ENCODE results near the gene NDRG3. TPM values are rescaled to one million over a fixed set of nuclear protein-coding genes. Genes with fewer than 3 reads are reported as not detected.
A peak's percentile ranks its signal among the peaks of the same experiment; 100 is the strongest.

NDRG3 gene
- total and polyA plus RNA-seq, 9 donors = 16.7 to 66.0 (median 24.1) TPM

- WGBS, 3 donors = 89% methylated on average over 6 of the region's 6 CpGs
- H3K4me3 ChIP-seq = no peak overlapping the region
- H3K9me3 ChIP-seq = no peaks in the 10 kb centered on the region
- DNase-seq = no peak
- no peaks in the 10 kb centered on the region for H3K4me1 ChIP-seq (ENCODE audit: insufficient read depth)
- intact Hi-C loops (cut with DNase I) = no loop called here
- H3K27ac ChIP-seq = no peak overlapping the region
- no peaks in the 10 kb centered on the region for H3K27me3 ChIP-seq
- H3K36me3 ChIP-seq = no peaks in the 10 kb centered on the region
- TF ChIP-seq CTCF (IDR thresholded peaks at IDR 0.05) = no peak
- no peak for TF ChIP-seq EP300 (IDR thresholded peaks at IDR 0.05)
- TF ChIP-seq POLR2A (IDR thresholded peaks at IDR 0.05) = no peak
These were observed 14.8 kb upstream of the NDRG3 start for GRCh38 chr20:36760647-36761046.

GRCh38 chr20:36758276-36758675 is 12.4 kb upstream of the NDRG3 start:
- intact Hi-C loops (cut with DNase I) = loop anchor here in 1 of 4 donors (10.0 kb wide), 2 partner anchors 143 to 553 kb away; no protein-coding TSS in a partner anchor
- Histone ChIP-seq H3K27me3 (no peaks in the 10 kb centered on the region), H3K36me3 (no peaks in the 10 kb centered on the region), H3K4me1 (ENCODE audit: insufficient read depth) (no peaks in the 10 kb centered on the region), H3K9me3 (no peaks in the 10 kb centered on the region), H3K4me3 (no peak overlapping the region), H3K27ac (no peak overlapping the region)
- TF ChIP-seq EP300 (IDR thresholded peaks at IDR 0.05) (no peak), CTCF (IDR thresholded peaks at IDR 0.05) (no peak), POLR2A (IDR thresholded peaks at IDR 0.05) (no peak)
- DNase-seq = no peak
- 93 to 95% (median 93%) methylated on average over 1 of the region's 1 CpG for WGBS, 3 donors

- intact Hi-C loops (cut with DNase I) = loop anchor here in 1 of 4 donors (10.0 kb wide), 2 partner anchors 142 to 552 kb away; no protein-coding TSS in a partner anchor
- no peak for DNase-seq
- no peak overlapping the region for H3K27ac ChIP-seq
- H3K4me1 ChIP-seq (ENCODE audit: insufficient read depth) = no peaks in the 10 kb centered on the region
- H3K36me3 ChIP-seq = no peaks in the 10 kb centered on the region
- no peaks in the 10 kb centered on the region for H3K27me3 ChIP-seq
- no peaks in the 10 kb centered on the region for H3K9me3 ChIP-seq
- TF ChIP-seq CTCF (IDR thresholded peaks at IDR 0.05) (no peak), POLR2A (IDR thresholded peaks at IDR 0.05) (no peak), EP300 (IDR thresholded peaks at IDR 0.05) (no peak)
- H3K4me3 ChIP-seq = no peak overlapping the region
These were observed 10.6 kb upstream of the NDRG3 start for GRCh38 chr20:36756496-36756895.

GRCh38 chr20:36754656-36755222 is 8.8 kb upstream of the NDRG3 start:
- Histone ChIP-seq H3K9me3 (no peaks in the 10 kb centered on the region), H3K27me3 (no peaks in the 10 kb centered on the region), H3K27ac (no peak overlapping the region), H3K4me3 (no peak overlapping the region), H3K36me3 (no peaks in the 10 kb centered on the region), H3K4me1 (ENCODE audit: insufficient read depth) (no peaks in the 10 kb centered on the region)
- peak in 2 of 5 donors; percentile 44 to 64 for DNase-seq
- intact Hi-C loops (cut with DNase I) = loop anchor here in 1 of 4 donors (10.0 kb wide), 2 partner anchors 140 to 550 kb away; no protein-coding TSS in a partner anchor
- 0 to 5% (median 3%) methylated on average over 2 of the region's 2 CpGs for WGBS, 3 donors
- no peak for TF ChIP-seq EP300 (IDR thresholded peaks at IDR 0.05)
- TF ChIP-seq CTCF (IDR thresholded peaks at IDR 0.05) = peak; percentile 58 to 66 (median 64)
- no peak for TF ChIP-seq POLR2A (IDR thresholded peaks at IDR 0.05)
